Progenitor cell of endocrine pancreas (in vitro differentiated cells): ENCODE measurements around the gene ARFIP2. TPM values are rescaled to one million over a fixed set of nuclear protein-coding genes. Genes with fewer than 3 reads are reported as not detected.

Source experiments
- DNase-seq: peaks from one replicate; pipeline ENCODE4 v3.0.0; 2021; ENCODE audit warnings: low spot score; ENCODE audit not compliant: unreplicated experiment
- H3K27ac Mint-ChIP-seq: 2 replicates; pipeline ENCODE4 v1.8.0; 2021; ENCODE audit warnings: mild to moderate bottlenecking, moderate library complexity, mixed read lengths
- H3K27me3 Mint-ChIP-seq: 2 replicates; pipeline ENCODE4 v1.8.0; 2021; ENCODE audit warnings: mixed read lengths
- H3K36me3 Mint-ChIP-seq: 2 replicates; pipeline ENCODE4 v1.8.0; 2022; ENCODE audit warnings: mixed read lengths; ENCODE audit not compliant: insufficient read depth
- H3K4me1 Mint-ChIP-seq: 2 replicates; pipeline ENCODE4 v1.8.0; 2021; ENCODE audit warnings: low read depth, mixed read lengths
- H3K4me3 Mint-ChIP-seq: 2 replicates; pipeline ENCODE4 v1.8.0; 2021; ENCODE audit warnings: low read depth, mild to moderate bottlenecking, moderate library complexity, mixed read lengths
- H3K9me3 Mint-ChIP-seq: 2 replicates; pipeline ENCODE4 v1.8.0; 2021; ENCODE audit warnings: low read depth, mixed read lengths
- total RNA-seq: library from RNA; stranded (reverse); gene quantifications from 2 replicates; pipeline ENCODE4 v1.2.1, GENCODE V29; 2021
- TF ChIP-seq, protein P1 (sequence below): fragments of 200-600 bp; sonication (generic); IDR thresholded peaks from one replicate; pipeline ENCODE4 v1.5.0; 2021; ENCODE audit warnings: antibody characterized with exemption, mild to moderate bottlenecking; ENCODE audit not compliant: unreplicated experiment

The ARFIP2 gene
- total RNA-seq, 1 donor from 2014 or later = 78.1 TPM

DNA sequence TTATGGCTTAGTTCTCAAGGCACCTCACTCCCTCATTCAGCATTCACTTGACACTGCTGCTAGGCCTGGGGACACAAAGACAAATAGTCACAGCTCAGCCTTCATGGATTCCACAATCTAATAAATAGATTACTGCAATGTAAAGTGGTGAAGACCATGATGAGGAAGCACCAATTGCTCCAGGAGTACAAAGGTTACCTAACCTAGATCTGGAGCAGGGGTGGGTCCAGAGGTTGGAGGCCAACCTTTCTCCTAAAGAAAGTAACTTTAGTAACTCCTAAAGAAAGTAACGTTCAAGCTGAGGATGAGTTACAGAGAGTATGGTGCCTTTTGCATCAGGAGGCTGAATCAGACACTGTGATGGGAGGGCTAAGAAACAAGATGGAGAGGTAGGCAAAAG lies 11.5 kb downstream of the ARFIP2 start:
- Mint-ChIP-seq H3K4me1 (peaks cover 27% of the 10 kb centered on the region), H3K27ac (no peak overlapping the region), H3K36me3 (no peaks in the 10 kb centered on the region), H3K4me3 (no peak overlapping the region), H3K9me3 (no peaks in the 10 kb centered on the region), H3K27me3 (peaks cover 10% of the 10 kb centered on the region)
- no peak for DNase-seq
- TF ChIP-seq, protein P1, sequence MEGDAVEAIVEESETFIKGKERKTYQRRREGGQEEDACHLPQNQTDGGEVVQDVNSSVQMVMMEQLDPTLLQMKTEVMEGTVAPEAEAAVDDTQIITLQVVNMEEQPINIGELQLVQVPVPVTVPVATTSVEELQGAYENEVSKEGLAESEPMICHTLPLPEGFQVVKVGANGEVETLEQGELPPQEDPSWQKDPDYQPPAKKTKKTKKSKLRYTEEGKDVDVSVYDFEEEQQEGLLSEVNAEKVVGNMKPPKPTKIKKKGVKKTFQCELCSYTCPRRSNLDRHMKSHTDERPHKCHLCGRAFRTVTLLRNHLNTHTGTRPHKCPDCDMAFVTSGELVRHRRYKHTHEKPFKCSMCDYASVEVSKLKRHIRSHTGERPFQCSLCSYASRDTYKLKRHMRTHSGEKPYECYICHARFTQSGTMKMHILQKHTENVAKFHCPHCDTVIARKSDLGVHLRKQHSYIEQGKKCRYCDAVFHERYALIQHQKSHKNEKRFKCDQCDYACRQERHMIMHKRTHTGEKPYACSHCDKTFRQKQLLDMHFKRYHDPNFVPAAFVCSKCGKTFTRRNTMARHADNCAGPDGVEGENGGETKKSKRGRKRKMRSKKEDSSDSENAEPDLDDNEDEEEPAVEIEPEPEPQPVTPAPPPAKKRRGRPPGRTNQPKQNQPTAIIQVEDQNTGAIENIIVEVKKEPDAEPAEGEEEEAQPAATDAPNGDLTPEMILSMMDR = no peak

DNA sequence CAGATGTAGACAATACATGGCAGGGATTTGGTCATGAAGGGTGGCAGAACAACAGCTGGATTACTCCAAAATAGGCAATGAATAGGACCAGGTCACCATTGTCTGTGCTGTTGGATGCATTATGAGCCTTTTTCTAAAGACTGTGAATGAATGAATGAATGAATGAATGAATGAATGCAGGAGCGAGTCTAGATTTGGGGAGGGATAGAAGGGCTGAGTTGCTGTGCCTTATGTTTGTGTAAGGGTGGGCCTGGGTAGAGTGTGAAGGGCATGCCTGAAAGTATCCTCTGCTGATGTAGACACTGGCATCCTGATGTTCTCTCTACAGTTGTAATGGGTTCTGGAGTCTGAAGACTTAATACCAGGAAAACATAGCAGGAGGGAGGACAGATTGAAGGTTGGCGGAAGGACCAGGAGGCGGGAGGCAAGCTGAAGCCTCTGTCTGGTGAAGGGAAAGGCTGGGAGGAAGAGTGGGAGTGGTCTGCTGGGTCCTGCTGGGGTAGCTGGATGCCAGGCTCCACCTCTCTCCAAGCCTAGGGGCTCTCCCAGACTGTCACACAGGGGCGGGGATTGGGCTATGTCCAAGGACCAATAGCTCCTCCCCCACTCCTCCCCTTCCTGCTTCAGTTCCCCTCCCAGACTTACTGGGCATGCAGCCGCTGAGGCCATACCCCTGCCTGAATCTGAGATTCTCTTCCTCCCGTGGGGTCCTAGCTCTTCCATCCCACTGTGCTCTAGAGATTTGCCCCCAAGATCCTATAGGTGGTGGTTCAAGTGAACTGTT lies 12.2 kb downstream of the ARFIP2 start:
- Mint-ChIP-seq H3K27ac (no peak overlapping the region), H3K9me3 (no peaks in the 10 kb centered on the region), H3K27me3 (peaks cover 10% of the 10 kb centered on the region), H3K4me3 (no peak overlapping the region), H3K4me1 (peaks cover 24% of the 10 kb centered on the region), H3K36me3 (no peaks in the 10 kb centered on the region)
- DNase-seq = peak; percentile 40
- TF ChIP-seq, protein P1 = no peak

DNA sequence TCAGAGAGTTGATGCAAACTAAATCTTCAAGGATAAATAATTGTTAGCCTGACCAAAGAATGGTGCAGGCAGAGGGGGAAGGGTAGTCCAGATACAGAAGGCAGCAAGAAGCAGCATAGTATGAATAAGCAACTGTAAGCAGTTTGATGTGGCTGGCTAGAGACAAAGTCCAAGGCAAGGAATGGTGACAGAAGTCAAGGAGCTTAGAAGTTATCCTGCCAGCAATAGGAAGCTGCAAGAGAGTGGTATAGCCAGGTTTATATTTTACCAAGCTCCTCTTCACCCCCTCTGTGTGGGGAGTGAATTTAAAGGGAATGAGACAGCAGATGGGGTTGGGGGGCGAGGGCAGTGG lies 22.1 kb downstream of the ARFIP2 start:
- peak overlapping the region; percentile 51 for H3K27ac Mint-ChIP-seq
- H3K27me3 Mint-ChIP-seq = no peaks in the 10 kb centered on the region
- DNase-seq = no peak
- peaks cover 9% of the 10 kb centered on the region for H3K36me3 Mint-ChIP-seq
- peaks cover 18% of the 10 kb centered on the region for H3K4me1 Mint-ChIP-seq
- H3K4me3 Mint-ChIP-seq = no peak overlapping the region
- H3K9me3 Mint-ChIP-seq = no peaks in the 10 kb centered on the region
- TF ChIP-seq, protein P1 = no peak

DNA sequence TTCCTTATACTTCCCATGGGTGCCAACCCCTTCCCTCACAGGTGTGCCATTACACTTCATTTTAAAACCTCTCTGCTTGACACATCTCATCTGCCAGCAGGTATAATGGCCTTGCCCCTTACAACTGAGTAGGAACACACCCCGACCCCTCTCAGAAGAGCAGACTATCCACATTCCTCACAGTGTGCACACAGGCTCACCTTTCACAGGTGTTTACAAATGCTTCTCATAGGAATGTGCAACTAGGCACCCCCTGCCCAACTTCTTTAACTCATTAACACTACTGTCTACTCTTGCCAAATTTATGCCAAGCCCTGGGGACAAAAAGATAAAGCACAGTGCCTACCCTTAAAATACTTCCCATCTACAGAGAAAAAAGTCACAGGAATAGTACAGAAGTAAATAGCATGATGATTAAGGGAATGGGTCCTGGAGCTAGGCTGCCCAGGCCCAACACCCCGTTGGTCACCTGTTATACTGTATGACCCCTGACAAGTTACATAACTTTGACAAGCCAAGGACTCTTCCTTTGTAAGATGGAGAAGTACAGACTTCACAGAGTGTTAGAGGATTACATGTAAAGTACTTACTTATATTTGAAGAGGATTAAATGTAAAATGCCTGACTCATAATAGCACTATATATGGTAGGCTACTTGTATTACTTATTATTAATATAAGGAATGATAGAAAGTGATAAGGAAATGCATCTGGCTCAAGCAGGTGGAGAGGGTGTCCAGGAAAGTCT lies 22.6 kb downstream of the ARFIP2 start:
- Mint-ChIP-seq H3K4me1 (peaks cover 18% of the 10 kb centered on the region), H3K9me3 (no peaks in the 10 kb centered on the region), H3K4me3 (peak overlapping the region; percentile 33), H3K27ac (peak overlapping the region; percentile 90), H3K36me3 (peaks cover 8% of the 10 kb centered on the region), H3K27me3 (no peaks in the 10 kb centered on the region)
- no peak for DNase-seq
- TF ChIP-seq, protein P1 = no peak

DNA sequence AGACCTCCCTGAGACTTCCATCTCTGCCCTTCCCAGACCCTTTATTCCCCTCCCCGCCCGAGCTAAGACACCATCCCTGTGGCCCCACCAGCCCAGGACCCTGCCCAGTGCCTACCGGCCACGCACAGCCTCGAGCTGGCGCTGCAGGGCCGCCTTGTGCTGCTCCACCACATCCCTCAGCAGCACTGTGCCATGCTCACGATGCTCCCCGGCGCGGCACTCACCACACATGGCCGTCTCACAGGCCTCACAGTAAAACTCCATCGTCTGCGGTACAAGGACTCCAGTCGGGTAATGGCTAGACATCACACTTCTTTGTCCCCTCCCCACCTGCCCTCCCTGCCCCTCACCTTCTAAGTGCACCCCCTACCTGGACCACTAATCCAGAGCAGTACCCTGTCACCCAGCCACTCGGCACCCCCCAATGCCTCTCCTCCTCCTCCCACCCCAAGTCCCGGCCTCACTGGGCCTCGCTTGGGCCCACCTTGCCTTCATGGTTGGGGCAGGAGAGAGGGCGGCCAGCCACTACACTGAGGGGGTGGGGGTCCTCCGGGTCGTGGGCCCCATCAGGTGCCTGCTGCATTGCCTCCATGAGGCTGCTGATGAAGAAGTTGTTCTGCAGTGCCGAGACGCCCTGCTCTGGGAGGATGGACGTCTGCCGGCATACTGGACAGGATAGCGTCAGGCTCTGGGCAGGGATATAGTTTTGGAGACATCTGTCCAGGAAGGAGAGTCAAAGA lies 23.4 kb downstream of the ARFIP2 start:
- Mint-ChIP-seq H3K9me3 (no peaks in the 10 kb centered on the region), H3K36me3 (peaks cover 8% of the 10 kb centered on the region), H3K4me3 (no peak overlapping the region), H3K27me3 (no peaks in the 10 kb centered on the region), H3K4me1 (peaks cover 18% of the 10 kb centered on the region), H3K27ac (peak overlapping the region; percentile 90)
- TF ChIP-seq, protein P1 = no peak
- DNase-seq = no peak
